Retinal pigment epithelial cell (primary cell): ENCODE measurements around the gene DSCAM.

ENCODE experiments used
- DNase-seq: peaks from one replicate; pipeline ENCODE4 v3.0.0-alpha.2; 2010; ENCODE audit warnings: low read depth
- H3K4me3 ChIP-seq: 2 replicates; pipeline ENCODE4 v1.5.1; 2011; ENCODE audit warnings: mild to moderate bottlenecking, low read length, control low read depth, moderate library complexity
- CTCF ChIP-seq: conservative IDR thresholded peaks from 2 replicates; pipeline ENCODE4 v1.5.1; 2011; ENCODE audit warnings: low read depth, low read length, control low read depth, inconsistent platforms

DSCAM gene

GRCh38 chr21:40759061-40759460 is 87.9 kb downstream of the DSCAM start:
- H3K4me3 ChIP-seq, result no peak overlapping the region
- no peak for DNase-seq
- TF ChIP-seq CTCF, result no peak

- H3K4me3 ChIP-seq, result no peak overlapping the region
- DNase-seq, result no peak
- no peak for TF ChIP-seq CTCF
Observed at GRCh38 chr21:40757366-40757765, 89.6 kb downstream of the DSCAM start.

DNA sequence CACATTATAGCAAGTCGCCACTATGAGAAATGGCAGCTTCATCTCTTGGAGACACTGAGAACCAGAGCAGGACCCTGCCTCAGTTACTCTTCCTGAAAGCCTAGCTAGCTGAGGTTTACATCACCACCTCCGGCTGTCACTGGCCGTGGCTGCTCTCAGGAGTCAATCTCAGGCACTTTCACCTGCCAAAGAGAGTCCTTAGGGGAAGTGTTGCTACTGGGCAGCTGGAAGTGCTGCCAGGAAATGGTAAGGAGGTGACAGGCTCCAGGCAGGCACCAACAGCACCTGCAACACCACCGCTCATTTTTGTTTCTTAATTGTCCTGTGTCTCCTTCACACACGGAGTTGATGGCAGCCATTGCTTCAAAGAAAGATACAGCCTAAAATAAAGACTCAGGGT is 92.5 kb downstream of the DSCAM start:
- DNase-seq, result no peak
- H3K4me3 ChIP-seq, result no peak overlapping the region
- no peak for TF ChIP-seq CTCF

GRCh38 chr21:40753756-40754155 is 93.2 kb downstream of the DSCAM start:
- no peak for DNase-seq
- no peak overlapping the region for H3K4me3 ChIP-seq
- no peak for TF ChIP-seq CTCF

- no peak overlapping the region for H3K4me3 ChIP-seq
- TF ChIP-seq CTCF, result no peak
- DNase-seq, result no peak
Observed at GRCh38 chr21:40752125-40752524, 94.8 kb downstream of the DSCAM start.

- DNase-seq, result no peak
- H3K4me3 ChIP-seq, result no peak overlapping the region
- no peak for TF ChIP-seq CTCF
Observed at GRCh38 chr21:40751221-40751620, 95.7 kb downstream of the DSCAM start.

- TF ChIP-seq CTCF, result no peak
- no peak overlapping the region for H3K4me3 ChIP-seq
- no peak for DNase-seq
Observed at GRCh38 chr21:40736145-40736544, 110.8 kb downstream of the DSCAM start.
